OCI-LY1 (cell line): ENCODE measurements around the gene TUBB1.

ENCODE experiments used
- EZH2 ChIP-seq: fragments of 200-600 bp; sonication (generic), shearing (Covaris generic); IDR thresholded peaks from 2 replicates; pipeline ENCODE4 v1.8.0; 2017; ENCODE audit warnings: borderline replicate concordance, mixed run types, mild to moderate bottlenecking, antibody characterized with exemption, low read length, moderate library complexity, mixed read lengths
- TF ChIP-seq, protein P1 (sequence below): fragments of 200-600 bp; sonication (generic), shearing (Covaris generic); IDR thresholded peaks from 2 replicates; pipeline ENCODE4 v1.5.1; 2017; ENCODE audit warnings: mild to moderate bottlenecking, antibody characterized with exemption, low read length, moderate library complexity, mixed read lengths

GRCh38 chr20:59050437-59050836 lies 31.2 kb downstream of the TUBB1 start:
- TF ChIP-seq, protein P1, sequence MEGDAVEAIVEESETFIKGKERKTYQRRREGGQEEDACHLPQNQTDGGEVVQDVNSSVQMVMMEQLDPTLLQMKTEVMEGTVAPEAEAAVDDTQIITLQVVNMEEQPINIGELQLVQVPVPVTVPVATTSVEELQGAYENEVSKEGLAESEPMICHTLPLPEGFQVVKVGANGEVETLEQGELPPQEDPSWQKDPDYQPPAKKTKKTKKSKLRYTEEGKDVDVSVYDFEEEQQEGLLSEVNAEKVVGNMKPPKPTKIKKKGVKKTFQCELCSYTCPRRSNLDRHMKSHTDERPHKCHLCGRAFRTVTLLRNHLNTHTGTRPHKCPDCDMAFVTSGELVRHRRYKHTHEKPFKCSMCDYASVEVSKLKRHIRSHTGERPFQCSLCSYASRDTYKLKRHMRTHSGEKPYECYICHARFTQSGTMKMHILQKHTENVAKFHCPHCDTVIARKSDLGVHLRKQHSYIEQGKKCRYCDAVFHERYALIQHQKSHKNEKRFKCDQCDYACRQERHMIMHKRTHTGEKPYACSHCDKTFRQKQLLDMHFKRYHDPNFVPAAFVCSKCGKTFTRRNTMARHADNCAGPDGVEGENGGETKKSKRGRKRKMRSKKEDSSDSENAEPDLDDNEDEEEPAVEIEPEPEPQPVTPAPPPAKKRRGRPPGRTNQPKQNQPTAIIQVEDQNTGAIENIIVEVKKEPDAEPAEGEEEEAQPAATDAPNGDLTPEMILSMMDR, result no peak
- no peak for TF ChIP-seq EZH2
